T-cell (primary cell): Measurements from ENCODE around the gene IFI30. TPM values are rescaled to one million over a fixed set of nuclear protein-coding genes. Genes with fewer than 3 reads are reported as not detected.

Experiments
- ATAC-seq, 4 experiments: fragments of 200-7000 bp in 3 of 4; fragments of 150-1000 bp in 1 of 4; cut with Tn5 transposase; replicated peaks in 1 of 4; 1 replicate in 3 of 4; 2 replicates in 1 of 4; pipeline ENCODE4 v1.10.0; 2021; ENCODE audit warnings: moderate library complexity in 3 of 4, mild to moderate bottlenecking in 2 of 4, moderate number of reproducible peaks in 1 of 4
- CTCF ChIA-PET, 2 donors: fragments of 300-600 bp; sonication (Branson Sonifier 250); formaldehyde crosslinking; loops; one replicate each; lab custom pipeline; 2022; ENCODE audit warnings: antibody characterized with exemption in 2 of 2; lab: Charles Lee
- POLR2A ChIA-PET, 2 donors: fragments of 300-600 bp; sonication (Branson Sonifier 250); formaldehyde crosslinking; loops; one replicate each; lab custom pipeline; 2022; ENCODE audit warnings: antibody characterized with exemption in 2 of 2; lab: Charles Lee
- DNase-seq, 35 experiments: peaks; one replicate each; pipeline versions ENCODE4 v3.0.0 to v3.0.0-alpha.2; 2013 to 2023
- H3K27ac ChIP-seq: one replicate; pipeline ENCODE4 v1.5.1; 2013; ENCODE audit warnings: low read length
- H3K27me3 ChIP-seq, 2 experiments: replicated peaks in 1 of 2; 1 replicate in 1 of 2; 2 replicates in 1 of 2; pipeline versions ENCODE4 v1.6.1 to v1.7.0; 2013; ENCODE audit warnings: low read length in 1 of 2, mixed read lengths in 1 of 2; ENCODE audit not compliant: control insufficient read depth in 2 of 2, insufficient read depth in 2 of 2; ENCODE audit errors: extremely low read depth in 1 of 2
- H3K36me3 ChIP-seq, 2 donors: 1 replicate in 1 of 2; 2 replicates in 1 of 2; pipeline versions ENCODE4 v1.6.1 to v1.7.0; 2013; ENCODE audit warnings: low read length in 1 of 2; ENCODE audit not compliant: control insufficient read depth in 2 of 2, insufficient read depth in 1 of 2; ENCODE audit errors: extremely low read depth in 1 of 2
- H3K4me1 ChIP-seq, 2 experiments: 1 replicate in 1 of 2; 2 replicates in 1 of 2; pipeline versions ENCODE4 v1.6.1 to v1.7.0; 2013; ENCODE audit warnings: low read length in 2 of 2, mixed read lengths in 1 of 2; ENCODE audit not compliant: insufficient read depth in 2 of 2, control insufficient read depth in 1 of 2; ENCODE audit errors: extremely low read depth in 1 of 2
- H3K4me3 ChIP-seq, 2 donors: 1 replicate in 1 of 2; 2 replicates in 1 of 2; pipeline versions ENCODE4 v1.5.1 to v1.7.0; 2013; ENCODE audit warnings: mild to moderate bottlenecking in 2 of 2, low read length in 1 of 2, moderate library complexity in 1 of 2; ENCODE audit not compliant: control insufficient read depth in 1 of 2; ENCODE audit errors: extremely low read depth in 1 of 2
- H3K9me3 ChIP-seq: 2 replicates; pipeline ENCODE4 v1.7.0; 2013
- H3K27ac Mint-ChIP-seq, 2 donors: one replicate each; pipeline ENCODE4 v1.8.0; 2020 to 2021; ENCODE audit warnings: mild to moderate bottlenecking in 2 of 2, mixed read lengths in 2 of 2
- H3K27me3 Mint-ChIP-seq, 2 donors: one replicate each; pipeline ENCODE4 v1.8.0; 2021 to 2022; ENCODE audit warnings: mixed read lengths in 2 of 2
- H3K36me3 Mint-ChIP-seq: one replicate; pipeline ENCODE4 v1.8.0; 2021; ENCODE audit warnings: mixed read lengths
- H3K4me1 Mint-ChIP-seq, 3 donors: one replicate each; pipeline ENCODE4 v1.8.0; 2020 to 2022; ENCODE audit warnings: mixed read lengths in 3 of 3, mild to moderate bottlenecking in 1 of 3
- H3K4me3 Mint-ChIP-seq, 3 donors: one replicate each; pipeline ENCODE4 v1.8.0; 2020 to 2022; ENCODE audit warnings: mild to moderate bottlenecking in 3 of 3, mixed read lengths in 3 of 3, moderate library complexity in 3 of 3
- H3K9me3 Mint-ChIP-seq, 3 donors: one replicate each; pipeline ENCODE4 v1.8.0; 2020 to 2022; ENCODE audit warnings: mixed read lengths in 3 of 3
- WGBS: methylation state at CpG from one replicate; pipeline ENCODE4 v1.1.5; 2013; ENCODE audit warnings: missing lambda C conversion rate; ENCODE audit not compliant: insufficient coverage; 5-methylcytosine and 5-hydroxymethylcytosine counted together
- total RNA-seq, 35 experiments: library from RNA in 6 of 35; stranded (reverse) in 6 of 35; fragments of 120-200 nt in 1 of 35; gene quantifications; one replicate each; pipeline versions ENCODE4 v1.2.1 to v1.2.4 and lab custom pipeline; 2013 to 2026

IFI30 gene
- total RNA-seq, 5 donors from 2014 or later (not counting 1 experiment from before 2014, with no cell fraction given): 3.2 to 11.8 (median 5.1) TPM

GRCh38 chr19:18131841-18132596 lies 41.6 kb upstream of the IFI30 start:
- CTCF ChIA-PET: no interaction called here
- H3K9me3 ChIP-seq: no peaks in the 10 kb centered on the region
- H3K27ac ChIP-seq: no peak overlapping the region
- no peak overlapping the region for H3K4me3 Mint-ChIP-seq
- H3K9me3 Mint-ChIP-seq: no peaks in the 10 kb centered on the region
- peaks cover 18 to 82% of the 10 kb centered on the region in 2 donors for H3K36me3 ChIP-seq
- no peak for DNase-seq
- no peaks in the 10 kb centered on the region for H3K27me3 ChIP-seq
- WGBS: 91% methylated on average over 28 of the region's 31 CpGs
- no peak for ATAC-seq
- no peak overlapping the region for H3K4me3 ChIP-seq
- peaks cover 0 to 18% of the 10 kb centered on the region in 2 experiments for H3K4me1 ChIP-seq
- H3K27me3 Mint-ChIP-seq: no peaks in the 10 kb centered on the region
- H3K36me3 Mint-ChIP-seq: peaks cover 35% of the 10 kb centered on the region
- POLR2A ChIA-PET: no interaction called here
- H3K4me1 Mint-ChIP-seq: peaks cover 0 to 3% (median 0%) of the 10 kb centered on the region in 3 donors
- H3K27ac Mint-ChIP-seq: no peak overlapping the region

- Mint-ChIP-seq H3K36me3 (peaks cover 30% of the 10 kb centered on the region), H3K4me3 (no peak overlapping the region), H3K27me3 (no peaks in the 10 kb centered on the region), H3K9me3 (no peaks in the 10 kb centered on the region), H3K4me1 (no peaks in the 10 kb centered on the region), H3K27ac (no peak overlapping the region)
- DNase-seq: no peak
- Histone ChIP-seq H3K27ac (no peak overlapping the region), H3K36me3 (peaks cover 25 to 78% of the 10 kb centered on the region in 2 donors), H3K27me3 (no peaks in the 10 kb centered on the region), H3K4me3 (no peak overlapping the region), H3K4me1 (no peaks in the 10 kb centered on the region), H3K9me3 (no peaks in the 10 kb centered on the region)
- no peak for ATAC-seq
- WGBS: 95% methylated on average over 13 of the region's 18 CpGs
- POLR2A ChIA-PET: no interaction called here
- CTCF ChIA-PET: no interaction called here
Measured at GRCh38 chr19:18135712-18136584, 37.7 kb upstream of the IFI30 start.

- no peak overlapping the region for H3K27ac Mint-ChIP-seq
- Histone ChIP-seq H3K27ac (no peak overlapping the region), H3K36me3 (peaks cover 23 to 80% of the 10 kb centered on the region in 2 donors), H3K9me3 (no peaks in the 10 kb centered on the region), H3K27me3 (no peaks in the 10 kb centered on the region), H3K4me3 (no peak overlapping the region), H3K4me1 (no peaks in the 10 kb centered on the region)
- DNase-seq (no peak), ATAC-seq (no peak)
- peaks cover 28% of the 10 kb centered on the region for H3K36me3 Mint-ChIP-seq
- no peaks in the 10 kb centered on the region for H3K9me3 Mint-ChIP-seq
- ChIA-PET POLR2A (interaction anchor here in 1 of 2 donors (0.6 kb wide), 1 partner anchor 134 kb away, joined by 3 read pairs; no protein-coding TSS in a partner anchor), CTCF (no interaction called here)
- no peaks in the 10 kb centered on the region for H3K27me3 Mint-ChIP-seq
- no peaks in the 10 kb centered on the region for H3K4me1 Mint-ChIP-seq
- WGBS: 91% methylated on average over 11 of the region's 11 CpGs
- no peak overlapping the region for H3K4me3 Mint-ChIP-seq
Measured at GRCh38 chr19:18137242-18137641, 36.4 kb upstream of the IFI30 start.

GRCh38 chr19:18137657-18138339 lies 35.8 kb upstream of the IFI30 start:
- H3K27ac Mint-ChIP-seq: no peak overlapping the region
- peaks cover 23 to 78% of the 10 kb centered on the region in 2 donors for H3K36me3 ChIP-seq
- H3K4me3 ChIP-seq: no peak overlapping the region
- CTCF ChIA-PET: interaction anchor here in 1 of 2 donors (0.6 kb wide), 1 partner anchor 8 kb away, joined by 6 read pairs; no protein-coding TSS in a partner anchor
- POLR2A ChIA-PET: interaction anchor here (0.6 to 0.7 kb wide), 3 partner anchors 53 to 149 kb away, joined by 3 to 6 read pairs (median 3); no protein-coding TSS in a partner anchor
- no peaks in the 10 kb centered on the region for H3K27me3 ChIP-seq
- H3K27ac ChIP-seq: no peak overlapping the region
- no peaks in the 10 kb centered on the region for H3K9me3 ChIP-seq
- H3K4me1 Mint-ChIP-seq: no peaks in the 10 kb centered on the region
- H3K4me1 ChIP-seq: no peaks in the 10 kb centered on the region
- H3K9me3 Mint-ChIP-seq: no peaks in the 10 kb centered on the region
- H3K27me3 Mint-ChIP-seq: no peaks in the 10 kb centered on the region
- H3K4me3 Mint-ChIP-seq: no peak overlapping the region
- no peak for DNase-seq
- 100% methylated on average over 3 of the region's 9 CpGs for WGBS
- peaks cover 23% of the 10 kb centered on the region for H3K36me3 Mint-ChIP-seq
- no peak for ATAC-seq

GRCh38 chr19:18140473-18140872 lies 33.1 kb upstream of the IFI30 start:
- Mint-ChIP-seq H3K4me3 (no peak overlapping the region), H3K36me3 (peaks cover 25% of the 10 kb centered on the region), H3K27ac (no peak overlapping the region), H3K27me3 (no peaks in the 10 kb centered on the region), H3K4me1 (no peaks in the 10 kb centered on the region), H3K9me3 (no peaks in the 10 kb centered on the region)
- ChIA-PET CTCF (interaction anchor here in 1 of 2 donors (0.6 kb wide), 1 partner anchor 22 kb away, joined by 3 read pairs; no protein-coding TSS in a partner anchor), POLR2A (interaction anchor here in 1 of 2 donors (0.5 kb wide), 1 partner anchor 100 kb away, joined by 4 read pairs; no protein-coding TSS in a partner anchor)
- H3K4me3 ChIP-seq: no peak overlapping the region
- H3K9me3 ChIP-seq: no peaks in the 10 kb centered on the region
- peaks cover 31 to 81% of the 10 kb centered on the region in 2 donors for H3K36me3 ChIP-seq
- no peak for ATAC-seq
- no peaks in the 10 kb centered on the region for H3K27me3 ChIP-seq
- no peak overlapping the region for H3K27ac ChIP-seq
- 100% methylated on average over 1 of the region's 1 CpG for WGBS
- no peaks in the 10 kb centered on the region for H3K4me1 ChIP-seq
- no peak for DNase-seq

- no peak overlapping the region for H3K27ac ChIP-seq
- peaks cover 34 to 81% of the 10 kb centered on the region in 2 donors for H3K36me3 ChIP-seq
- Mint-ChIP-seq H3K27me3 (no peaks in the 10 kb centered on the region), H3K36me3 (peaks cover 24% of the 10 kb centered on the region), H3K9me3 (no peaks in the 10 kb centered on the region), H3K27ac (no peak overlapping the region), H3K4me3 (no peak overlapping the region), H3K4me1 (no peaks in the 10 kb centered on the region)
- no peaks in the 10 kb centered on the region for H3K9me3 ChIP-seq
- DNase-seq (no peak), ATAC-seq (no peak)
- ChIA-PET POLR2A (no interaction called here), CTCF (interaction anchor here in 1 of 2 donors (0.6 kb wide), 2 partner anchors 22 to 24 kb away, joined by 3 to 4 read pairs; no protein-coding TSS in a partner anchor)
- H3K4me1 ChIP-seq: no peaks in the 10 kb centered on the region
- WGBS: 95% methylated on average over 5 of the region's 6 CpGs
- no peak overlapping the region for H3K4me3 ChIP-seq
- no peaks in the 10 kb centered on the region for H3K27me3 ChIP-seq
Measured at GRCh38 chr19:18141031-18141430, 32.6 kb upstream of the IFI30 start.
